Activated naive CD8-positive, alpha-beta T cell (primary cell): ENCODE measurements around the gene RNH1.
"Not testable (repeated sequence)": the region's sequence is repeated elsewhere in the genome, so short reads cannot be mapped to it uniquely, and the experiment has no call there.

Experiments
- H3K27ac Mint-ChIP-seq: one replicate; pipeline ENCODE4 v1.8.0; 2021; ENCODE audit warnings: mixed read lengths
- H3K27me3 Mint-ChIP-seq: one replicate; pipeline ENCODE4 v1.8.0; 2021; ENCODE audit warnings: mixed read lengths
- H3K36me3 Mint-ChIP-seq: one replicate; pipeline ENCODE4 v1.8.0; 2021; ENCODE audit warnings: mixed read lengths
- H3K4me1 Mint-ChIP-seq: one replicate; pipeline ENCODE4 v1.8.0; 2021; ENCODE audit warnings: low read depth, mixed read lengths
- H3K4me3 Mint-ChIP-seq: one replicate; pipeline ENCODE4 v1.8.0; 2021; ENCODE audit warnings: mild to moderate bottlenecking, mixed read lengths
- H3K9me3 Mint-ChIP-seq: one replicate; pipeline ENCODE4 v1.8.0; 2021; ENCODE audit warnings: low read depth, mixed read lengths

RNH1 gene

DNA sequence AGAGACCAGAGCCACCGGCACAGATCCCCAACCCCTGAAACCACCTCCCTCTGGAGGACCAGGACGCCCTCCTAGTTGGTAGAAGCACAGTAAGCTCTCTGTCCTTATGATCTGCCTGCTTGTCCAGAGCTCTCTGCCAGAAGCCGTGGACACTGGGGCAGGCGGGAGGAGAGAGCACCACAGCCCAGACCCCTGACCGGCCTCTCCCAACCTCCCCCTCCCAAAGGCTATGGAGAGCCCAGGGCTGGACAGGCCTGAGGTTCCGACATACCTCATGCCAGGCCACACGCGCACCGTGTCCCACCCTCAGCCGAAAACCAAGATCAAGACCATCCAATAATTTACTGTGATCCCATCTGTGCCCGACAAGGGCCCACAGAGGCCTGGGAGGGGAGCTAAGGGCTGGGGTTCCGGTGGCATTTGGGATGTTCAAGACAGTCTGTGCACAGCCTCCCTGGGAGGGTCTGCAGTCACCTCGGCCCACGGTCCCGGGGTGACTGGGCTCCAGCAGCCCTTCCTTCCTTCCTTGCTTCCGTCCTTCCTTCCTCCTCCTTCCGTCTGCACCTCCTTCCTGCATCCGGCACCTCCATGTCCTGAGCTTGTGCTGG, 25.0 kb upstream of the RNH1 start:
- Mint-ChIP-seq H3K9me3 (no peaks in the 10 kb centered on the region), H3K4me3 (no peak overlapping the region), H3K36me3 (no peaks in the 10 kb centered on the region), H3K27me3 (no peaks in the 10 kb centered on the region), H3K4me1 (peaks cover 6% of the 10 kb centered on the region), H3K27ac (no peak overlapping the region)

DNA sequence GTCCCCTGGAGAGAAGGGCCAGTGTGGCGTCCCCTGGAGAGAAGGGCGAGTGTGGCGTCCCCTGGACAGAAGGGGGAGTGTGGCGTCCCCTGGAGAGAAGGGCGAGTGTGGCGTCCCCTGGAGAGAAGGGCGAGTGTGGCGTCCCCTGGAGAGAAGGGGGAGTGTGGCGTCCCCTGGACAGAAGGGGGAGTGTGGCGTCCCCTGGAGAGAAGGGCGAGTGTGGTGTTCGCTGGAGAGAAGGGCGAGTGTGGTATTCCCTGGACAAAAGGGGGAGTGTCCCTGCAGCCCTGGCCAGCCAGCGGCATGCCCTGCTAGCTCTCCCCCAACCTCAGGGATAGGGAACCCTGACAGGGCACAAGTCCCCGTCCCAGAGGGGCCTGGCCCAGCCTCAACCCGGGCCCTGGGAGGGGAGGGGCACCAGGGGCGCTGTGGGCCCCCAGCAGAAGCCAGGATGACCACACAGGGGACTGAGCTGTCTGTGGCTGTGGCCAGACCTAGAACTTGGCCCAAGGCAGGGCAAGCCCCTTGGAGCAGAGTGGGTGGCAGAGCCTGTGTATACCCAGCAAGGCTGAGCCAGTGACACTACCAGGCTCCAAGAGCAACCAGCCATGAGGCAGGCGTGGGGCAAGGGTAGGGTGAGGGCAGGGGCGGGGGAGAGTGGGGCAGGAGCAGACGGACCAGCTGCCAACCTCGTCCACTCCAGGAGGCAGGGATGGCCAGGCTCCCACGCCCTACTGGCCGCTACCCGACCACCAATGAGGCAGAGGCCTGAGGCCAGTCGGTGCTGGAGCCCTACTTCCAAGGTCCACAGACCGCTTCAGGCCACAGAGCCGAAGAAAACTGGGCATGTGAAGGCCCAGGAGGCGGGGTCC, 24.2 kb upstream of the RNH1 start:
- H3K36me3 Mint-ChIP-seq: no peaks in the 10 kb centered on the region
- H3K4me3 Mint-ChIP-seq: no peak overlapping the region
- no peaks in the 10 kb centered on the region for H3K9me3 Mint-ChIP-seq
- no peak overlapping the region for H3K27ac Mint-ChIP-seq
- H3K27me3 Mint-ChIP-seq: no peaks in the 10 kb centered on the region
- peaks cover 5% of the 10 kb centered on the region for H3K4me1 Mint-ChIP-seq

DNA sequence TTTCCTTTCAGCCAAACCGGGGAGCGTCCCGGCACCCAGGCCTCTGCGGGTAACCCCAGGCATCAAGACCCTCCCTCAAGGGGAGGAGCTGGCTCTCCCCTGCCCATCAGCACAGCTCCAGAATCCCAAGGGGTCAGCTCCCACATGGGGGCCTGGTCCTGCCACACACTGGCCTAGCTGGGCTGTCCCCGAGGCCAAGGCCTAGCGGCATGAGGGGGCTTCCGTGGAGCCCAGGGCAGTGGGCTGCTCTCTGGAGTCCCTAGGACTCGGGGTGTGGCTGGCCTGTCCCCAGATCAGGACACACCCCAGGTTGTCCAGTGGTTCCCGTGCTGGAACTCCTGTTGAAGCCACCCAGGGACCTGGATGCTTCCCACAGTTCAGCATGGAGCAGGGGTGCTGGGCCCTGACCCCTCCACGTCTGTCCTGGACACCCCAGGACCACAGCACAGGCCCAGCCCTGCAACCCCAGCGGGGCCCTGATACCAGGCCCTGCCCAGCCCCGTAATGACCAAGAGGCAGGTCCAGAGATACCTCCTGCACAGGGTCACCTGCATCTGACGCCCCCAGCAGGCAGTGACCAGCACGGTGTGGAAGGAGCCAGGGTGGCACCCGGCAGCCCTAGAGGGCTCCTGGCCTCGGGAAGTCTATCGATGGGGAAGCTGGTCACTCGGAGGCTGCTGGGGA, 22.8 kb upstream of the RNH1 start:
- no peak overlapping the region for H3K27ac Mint-ChIP-seq

DNA sequence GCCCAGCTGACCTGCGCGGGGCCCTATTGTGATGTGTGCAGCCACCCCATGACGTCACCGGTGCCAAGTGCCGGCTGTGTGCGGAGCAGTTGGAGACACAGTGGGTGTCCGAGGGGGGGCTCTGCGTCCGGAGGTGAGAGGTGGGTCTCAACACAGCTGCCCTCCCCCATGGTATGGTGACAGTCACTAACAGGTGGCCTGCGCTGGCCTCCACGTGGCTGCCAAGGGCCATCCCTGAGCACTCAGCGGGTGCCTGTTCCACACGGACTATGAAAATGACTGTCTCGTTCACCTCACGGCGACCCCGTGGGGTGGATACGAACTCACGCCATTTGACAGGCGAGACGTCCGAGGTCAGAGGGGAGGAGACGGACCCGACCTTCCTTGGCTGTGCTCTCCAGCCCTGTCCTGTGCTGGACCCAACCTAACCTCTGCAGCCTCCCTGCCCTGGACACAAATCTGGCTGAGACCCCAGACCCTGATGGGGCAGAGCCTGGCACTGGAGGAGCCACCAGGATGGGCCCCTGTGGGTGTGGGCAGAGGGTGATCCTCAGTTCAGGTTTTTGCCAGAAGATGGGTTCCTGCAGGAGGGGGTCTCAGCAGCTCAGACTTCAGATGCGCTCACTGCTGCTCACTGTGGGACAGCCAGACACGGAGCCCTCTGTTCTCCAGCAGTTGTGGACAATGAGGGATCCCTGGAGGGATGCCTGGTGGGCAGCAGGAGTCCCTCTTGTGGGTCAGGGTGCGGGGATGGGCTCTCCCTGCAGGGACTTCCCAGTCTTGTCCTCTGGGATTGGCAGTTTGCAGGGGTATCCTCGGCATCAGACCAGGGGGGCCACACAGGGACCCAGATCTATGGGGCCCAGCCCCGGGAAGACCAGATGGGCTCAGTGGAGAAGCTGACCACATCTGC, 22.0 kb upstream of the RNH1 start:
- Mint-ChIP-seq H3K4me1 (peaks cover 3% of the 10 kb centered on the region), H3K9me3 (no peaks in the 10 kb centered on the region), H3K4me3 (no peak overlapping the region), H3K36me3 (no peaks in the 10 kb centered on the region), H3K27me3 (no peaks in the 10 kb centered on the region), H3K27ac (no peak overlapping the region)

More for the DNA sequence above, 22.8 kb upstream of the RNH1 start:
- Mint-ChIP-seq H3K4me3 (no peak overlapping the region), H3K36me3 (no peaks in the 10 kb centered on the region), H3K27me3 (no peaks in the 10 kb centered on the region), H3K4me1 (peaks cover 3% of the 10 kb centered on the region), H3K9me3 (no peaks in the 10 kb centered on the region)

DNA sequence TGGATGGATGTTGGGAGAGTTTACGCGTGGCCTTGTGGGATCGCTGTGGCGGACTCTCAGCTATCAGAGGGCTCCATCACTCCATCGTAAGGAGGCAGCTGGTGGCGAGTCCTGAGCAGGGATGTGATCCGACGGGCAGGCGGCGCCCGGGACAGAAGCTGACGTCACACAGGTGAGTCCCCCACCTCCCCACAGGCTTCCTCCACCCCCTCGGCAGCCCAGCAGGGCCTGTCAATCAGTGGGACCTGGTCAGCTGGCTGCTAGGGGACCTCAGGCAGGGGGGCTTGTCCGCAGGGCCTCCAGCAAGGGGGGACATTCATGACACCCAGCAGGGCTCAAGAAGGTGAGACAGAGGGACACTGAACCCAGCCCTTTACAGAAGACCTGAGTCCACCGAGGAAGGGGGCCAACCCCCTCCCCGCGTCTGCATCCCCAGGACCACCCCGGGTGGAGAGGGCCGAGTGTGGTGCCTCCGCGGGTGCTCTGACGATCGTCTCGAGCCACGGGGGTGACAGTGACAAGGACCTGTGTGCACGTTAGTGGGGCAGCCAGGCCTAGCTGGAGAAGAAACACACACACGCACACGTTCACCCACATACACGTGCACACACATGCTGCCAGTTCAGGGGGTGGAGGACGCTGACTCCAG, 21.2 kb upstream of the RNH1 start:
- no peak overlapping the region for H3K4me3 Mint-ChIP-seq
- no peaks in the 10 kb centered on the region for H3K4me1 Mint-ChIP-seq

DNA sequence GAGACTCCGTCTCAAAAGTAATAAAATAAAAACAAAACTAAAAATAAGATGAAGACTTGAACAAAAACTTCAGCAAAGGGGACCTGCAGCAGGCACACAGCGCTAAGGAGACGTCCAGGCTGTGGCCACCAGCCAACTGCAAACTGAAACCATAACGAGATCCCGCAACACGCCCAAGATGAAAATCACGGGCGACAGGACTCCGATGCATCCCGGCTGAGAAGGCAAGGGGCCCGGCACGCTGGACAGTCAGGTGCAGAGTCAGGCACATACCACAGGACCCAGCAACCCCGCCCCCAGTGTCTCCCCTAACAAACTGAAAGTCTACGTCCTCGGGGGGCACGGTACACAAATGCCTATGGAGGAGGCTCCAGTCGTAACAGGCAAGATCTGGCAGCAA, 19.1 kb upstream of the RNH1 start:
- Mint-ChIP-seq H3K9me3 (no peaks in the 10 kb centered on the region), H3K27me3 (no peaks in the 10 kb centered on the region), H3K27ac (no peak overlapping the region), H3K4me3 (no peak overlapping the region), H3K36me3 (no peaks in the 10 kb centered on the region), H3K4me1 (no peaks in the 10 kb centered on the region)

More for the DNA sequence above, 21.2 kb upstream of the RNH1 start:
- Mint-ChIP-seq H3K27me3 (no peaks in the 10 kb centered on the region), H3K36me3 (no peaks in the 10 kb centered on the region), H3K9me3 (no peaks in the 10 kb centered on the region), H3K27ac (no peak overlapping the region)

DNA sequence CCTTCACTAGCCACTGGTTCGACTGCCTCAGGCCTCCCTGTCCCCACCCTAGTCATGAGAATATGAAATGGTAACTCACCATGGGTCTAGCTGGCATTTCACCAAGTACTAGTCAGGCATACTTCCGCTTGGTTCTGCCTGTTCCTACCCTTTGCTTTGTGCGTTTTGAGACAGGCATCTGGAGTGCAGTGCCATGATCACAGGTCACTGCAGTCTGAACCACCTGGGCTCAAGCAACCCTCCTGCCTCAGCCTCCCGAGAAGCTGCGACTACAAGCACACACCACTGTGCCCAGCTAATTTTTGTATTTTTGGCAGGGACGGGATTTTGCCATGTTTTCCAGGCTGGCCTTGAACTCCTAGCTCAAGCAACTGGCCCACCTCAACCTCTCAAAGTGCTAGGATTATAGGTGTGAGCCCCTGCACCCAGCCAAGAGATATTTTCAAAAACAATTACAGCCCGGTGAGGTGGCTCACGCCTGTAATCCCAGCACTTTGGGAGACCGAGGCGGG, 14.2 kb upstream of the RNH1 start:
- no peak overlapping the region for H3K27ac Mint-ChIP-seq
- H3K4me3 Mint-ChIP-seq: no peak overlapping the region
- H3K4me1 Mint-ChIP-seq: peaks cover 5% of the 10 kb centered on the region
- no peaks in the 10 kb centered on the region for H3K27me3 Mint-ChIP-seq
- no peaks in the 10 kb centered on the region for H3K36me3 Mint-ChIP-seq
- H3K9me3 Mint-ChIP-seq: no peaks in the 10 kb centered on the region

DNA sequence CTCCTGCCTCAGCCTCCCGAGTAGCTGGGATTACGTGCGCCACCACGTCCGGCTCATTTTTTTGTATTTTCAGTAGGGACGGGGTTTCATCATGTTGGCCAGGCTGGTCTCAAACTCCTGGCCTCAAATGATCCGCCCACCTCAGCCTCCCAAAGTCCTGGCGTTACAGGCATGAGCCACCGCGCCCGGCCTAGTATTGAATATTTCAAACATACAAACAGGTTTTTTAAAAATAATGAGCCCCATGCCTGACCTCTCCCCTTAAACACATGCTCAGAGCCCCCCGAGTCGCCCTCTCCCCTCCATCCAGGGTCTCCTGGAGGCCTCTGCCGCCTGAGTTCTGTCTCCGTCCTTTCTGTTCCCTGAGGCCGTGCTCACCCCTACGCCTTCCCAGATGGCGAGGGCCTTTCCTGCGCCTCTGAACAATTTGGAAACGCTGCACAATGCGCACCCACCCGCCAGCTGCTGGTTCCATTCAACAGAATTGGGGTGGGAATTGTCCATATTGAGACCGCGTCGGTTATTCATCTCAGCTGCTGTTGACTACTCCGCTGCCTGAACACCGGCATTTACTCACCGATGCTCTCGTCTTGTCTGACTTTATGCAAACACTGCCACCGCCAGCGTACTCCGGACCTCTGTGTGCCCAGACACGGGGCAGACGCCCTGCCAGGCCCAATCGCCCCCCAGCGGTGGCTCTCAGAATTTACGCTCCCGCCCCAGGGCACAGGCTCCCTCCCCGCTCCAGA, 13.6 kb upstream of the RNH1 start:
- Mint-ChIP-seq H3K4me1 (peaks cover 5% of the 10 kb centered on the region), H3K9me3 (no peaks in the 10 kb centered on the region), H3K27ac (no peak overlapping the region), H3K4me3 (no peak overlapping the region), H3K36me3 (no peaks in the 10 kb centered on the region), H3K27me3 (no peaks in the 10 kb centered on the region)

DNA sequence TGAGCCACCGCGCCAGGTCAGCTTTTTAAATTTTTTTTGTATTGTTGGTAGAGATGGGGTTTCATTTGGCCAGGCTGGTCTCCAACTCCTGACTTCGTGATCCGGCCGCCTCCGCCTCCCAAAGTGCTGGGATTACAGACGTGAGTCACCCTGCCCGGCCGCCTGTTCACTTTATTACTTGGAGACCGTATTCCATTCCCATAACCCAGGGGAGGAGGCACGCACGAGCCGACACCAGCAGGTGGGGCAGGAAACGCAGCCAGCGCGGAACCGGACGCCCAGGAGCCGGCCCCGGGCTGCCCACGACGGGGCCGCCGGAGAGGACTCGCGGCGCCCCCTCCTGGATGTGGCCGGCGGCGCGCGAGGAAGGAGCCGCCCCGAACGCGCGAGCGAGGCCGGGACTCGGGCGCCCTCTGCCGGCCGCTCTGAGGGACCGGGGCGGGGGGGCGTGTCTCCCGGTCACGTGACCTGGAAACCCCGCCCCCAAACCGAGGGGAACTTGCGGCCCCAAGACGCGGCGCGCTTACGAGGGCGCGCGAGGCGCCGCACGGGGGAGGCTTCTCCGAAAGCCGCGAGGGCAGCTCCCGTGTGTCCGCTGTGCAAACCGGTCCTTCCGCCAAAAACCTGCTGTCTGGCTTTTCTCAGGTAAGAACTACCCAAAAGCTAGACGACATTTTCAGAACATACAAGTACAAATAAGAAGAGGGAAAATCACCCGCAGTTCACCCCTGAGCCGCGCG, 11.6 kb upstream of the RNH1 start:
- peak overlapping the region; percentile 74 for H3K4me3 Mint-ChIP-seq
- H3K27ac Mint-ChIP-seq: peak overlapping the region; percentile 79
- H3K36me3 Mint-ChIP-seq: no peaks in the 10 kb centered on the region
- H3K27me3 Mint-ChIP-seq: no peaks in the 10 kb centered on the region
- no peaks in the 10 kb centered on the region for H3K9me3 Mint-ChIP-seq
- peaks cover 5% of the 10 kb centered on the region for H3K4me1 Mint-ChIP-seq

DNA sequence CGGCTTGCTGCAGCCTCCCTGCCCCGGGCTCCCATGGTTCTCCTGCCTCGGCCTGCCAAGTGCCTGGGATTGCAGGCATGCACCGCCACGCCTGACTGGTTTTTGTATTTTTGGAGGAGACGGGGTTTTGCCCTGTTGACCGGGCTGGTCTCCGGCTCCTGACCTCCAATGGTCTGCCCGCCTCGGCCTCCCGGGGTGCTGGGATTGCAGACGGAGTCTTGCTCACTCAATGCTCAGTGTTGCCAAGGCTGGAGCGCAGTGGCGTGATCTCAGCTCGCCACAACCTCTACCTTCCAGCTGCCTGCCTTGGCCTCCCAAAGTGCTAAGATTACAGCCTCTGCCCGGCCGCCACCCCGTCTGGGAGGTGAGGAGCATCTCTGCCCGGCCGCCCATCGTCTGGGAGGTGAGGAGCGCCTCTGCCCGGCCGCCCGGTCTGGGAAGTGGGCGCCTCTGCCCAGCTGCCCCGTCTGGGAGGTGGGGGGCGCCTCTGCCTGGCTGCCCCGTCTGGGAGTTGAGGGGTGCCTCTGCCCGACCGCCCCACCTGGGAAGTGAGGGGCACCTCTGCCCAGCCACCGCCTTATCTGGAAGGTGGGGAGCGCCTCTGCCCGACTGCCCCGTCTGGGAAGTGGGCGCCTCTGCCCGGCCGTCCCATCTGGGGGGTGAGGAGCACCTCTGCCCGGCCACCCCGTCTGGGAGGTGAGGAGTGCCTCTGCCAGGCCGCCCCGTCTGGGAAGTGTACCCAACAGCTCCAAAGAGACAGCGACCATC, 10.1 kb upstream of the RNH1 start:
- not testable (repeated sequence) for H3K4me3 Mint-ChIP-seq, H3K27ac Mint-ChIP-seq, H3K4me1 Mint-ChIP-seq, H3K36me3 Mint-ChIP-seq, H3K9me3 Mint-ChIP-seq, H3K27me3 Mint-ChIP-seq

DNA sequence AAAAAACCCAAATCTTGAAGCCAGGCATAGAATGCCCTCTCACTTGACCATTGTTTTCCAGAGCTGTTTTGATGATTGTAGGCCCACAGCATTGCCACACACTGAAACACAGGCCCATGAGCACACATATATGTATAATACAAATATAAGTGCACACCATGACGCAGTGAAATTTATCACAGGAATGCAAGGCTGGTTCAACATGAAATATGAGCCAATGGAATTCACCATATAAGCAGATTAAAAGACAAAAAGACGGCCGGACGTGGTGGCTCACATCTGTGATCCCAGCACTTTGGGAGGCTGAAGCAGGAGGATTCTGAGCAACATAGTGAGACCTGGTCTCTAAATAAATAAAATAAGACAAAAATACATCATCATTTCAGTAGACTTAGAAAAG, 9.4 kb upstream of the RNH1 start:
- no peaks in the 10 kb centered on the region for H3K36me3 Mint-ChIP-seq
- H3K4me3 Mint-ChIP-seq: no peak overlapping the region
- H3K9me3 Mint-ChIP-seq: no peaks in the 10 kb centered on the region
- no peaks in the 10 kb centered on the region for H3K27me3 Mint-ChIP-seq
- no peak overlapping the region for H3K27ac Mint-ChIP-seq
- H3K4me1 Mint-ChIP-seq: peaks cover 5% of the 10 kb centered on the region

DNA sequence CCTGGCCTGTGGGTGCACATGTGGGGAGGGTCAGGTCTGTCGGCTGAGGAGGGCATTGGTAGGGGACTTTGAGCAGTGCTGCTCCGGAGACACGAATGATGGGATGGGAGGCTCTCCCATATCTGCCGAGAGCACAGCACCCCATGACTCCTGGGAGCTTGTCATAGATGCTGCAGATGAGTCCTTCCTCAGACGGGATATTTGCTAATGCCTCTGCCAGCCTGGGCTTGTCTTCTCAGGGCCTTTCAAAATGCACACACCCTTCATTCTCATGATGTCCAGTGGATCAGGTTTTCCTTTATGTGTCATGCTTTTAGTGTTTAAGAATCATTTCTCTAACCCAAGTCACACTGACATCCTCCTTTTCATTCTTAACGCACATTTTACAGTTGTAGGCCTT, 8.1 kb upstream of the RNH1 start:
- Mint-ChIP-seq H3K4me1 (peaks cover 5% of the 10 kb centered on the region), H3K9me3 (no peaks in the 10 kb centered on the region), H3K36me3 (no peaks in the 10 kb centered on the region), H3K27ac (no peak overlapping the region), H3K4me3 (no peak overlapping the region), H3K27me3 (no peaks in the 10 kb centered on the region)
